DOHH2 (cell line): ENCODE results near the gene BTF3.

Source experiments
- EZH2phosphoT487 ChIP-seq: fragments of 200-600 bp; sonication (generic); IDR thresholded peaks from 2 replicates; pipeline ENCODE4 v1.6.1; 2017; ENCODE audit warnings: borderline replicate concordance, mild to moderate bottlenecking, antibody characterized with exemption, low read length, moderate library complexity, mixed read lengths
- TF ChIP-seq, protein P1 (sequence below): fragments of 200-600 bp; sonication (generic); IDR thresholded peaks from one replicate; pipeline ENCODE4 v1.5.1; 2014; ENCODE audit warnings: antibody characterized with exemption, mild to moderate bottlenecking, low read depth, low read length; ENCODE audit not compliant: poor library complexity, severe bottlenecking

- TF ChIP-seq, protein P1, sequence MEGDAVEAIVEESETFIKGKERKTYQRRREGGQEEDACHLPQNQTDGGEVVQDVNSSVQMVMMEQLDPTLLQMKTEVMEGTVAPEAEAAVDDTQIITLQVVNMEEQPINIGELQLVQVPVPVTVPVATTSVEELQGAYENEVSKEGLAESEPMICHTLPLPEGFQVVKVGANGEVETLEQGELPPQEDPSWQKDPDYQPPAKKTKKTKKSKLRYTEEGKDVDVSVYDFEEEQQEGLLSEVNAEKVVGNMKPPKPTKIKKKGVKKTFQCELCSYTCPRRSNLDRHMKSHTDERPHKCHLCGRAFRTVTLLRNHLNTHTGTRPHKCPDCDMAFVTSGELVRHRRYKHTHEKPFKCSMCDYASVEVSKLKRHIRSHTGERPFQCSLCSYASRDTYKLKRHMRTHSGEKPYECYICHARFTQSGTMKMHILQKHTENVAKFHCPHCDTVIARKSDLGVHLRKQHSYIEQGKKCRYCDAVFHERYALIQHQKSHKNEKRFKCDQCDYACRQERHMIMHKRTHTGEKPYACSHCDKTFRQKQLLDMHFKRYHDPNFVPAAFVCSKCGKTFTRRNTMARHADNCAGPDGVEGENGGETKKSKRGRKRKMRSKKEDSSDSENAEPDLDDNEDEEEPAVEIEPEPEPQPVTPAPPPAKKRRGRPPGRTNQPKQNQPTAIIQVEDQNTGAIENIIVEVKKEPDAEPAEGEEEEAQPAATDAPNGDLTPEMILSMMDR = no peak
- TF ChIP-seq EZH2phosphoT487 = no peak
These were observed 10.4 kb upstream of the BTF3 start for GRCh38 chr5:73487815-73488214.
